HEK293T (cell line): Measurements from ENCODE around the gene ARHGEF19.
A peak's percentile ranks its signal among the peaks of the same experiment; 100 is the strongest.

Source experiments
- CTCF ChIA-PET: fragments of 350-600 bp; formaldehyde crosslinking; extraction: SDS; loops from one replicate; lab custom pipeline; 2021; ENCODE audit warnings: antibody characterized with exemption, inconsistent platforms; lab: Yijun Ruan, JAX
- POLR2A ChIA-PET: fragments of 350-600 bp; formaldehyde crosslinking; extraction: SDS; loops from one replicate; lab custom pipeline; 2020; ENCODE audit warnings: antibody characterized with exemption, inconsistent platforms; lab: Yijun Ruan, JAX
- DNase-seq: peaks from one replicate; pipeline ENCODE4 v3.0.0; 2012; ENCODE audit warnings: mixed read lengths; ENCODE audit errors: extremely low spot score
- ARNT ChIP-seq: fragments of 450-650 bp; IDR thresholded peaks from 2 replicates; pipeline ENCODE4 v1.6.1; 2017; ENCODE audit warnings: mild to moderate bottlenecking
- BHLHE40 ChIP-seq: fragments of 450-650 bp; IDR thresholded peaks from 2 replicates; pipeline ENCODE4 v1.6.1; 2016; ENCODE audit warnings: mild to moderate bottlenecking, moderate library complexity, borderline replicate concordance
- CTBP1 ChIP-seq: fragments of 450-650 bp; IDR thresholded peaks from 2 replicates; pipeline ENCODE4 v1.6.1; 2016; ENCODE audit warnings: borderline replicate concordance
- ELF4 ChIP-seq: fragments of 450-650 bp; IDR thresholded peaks from 2 replicates; pipeline ENCODE4 v1.6.1; 2017; ENCODE audit warnings: antibody characterized with exemption
- FOXA1 ChIP-seq: fragments of 450-650 bp; IDR thresholded peaks from 2 replicates; pipeline ENCODE4 v1.6.1; 2016; ENCODE audit warnings: mild to moderate bottlenecking
- FOXK2 ChIP-seq: fragments of 450-650 bp; IDR thresholded peaks from 2 replicates; pipeline ENCODE4 v1.6.1; 2016; ENCODE audit warnings: mild to moderate bottlenecking
- FOXM1 ChIP-seq: fragments of 450-650 bp; IDR thresholded peaks from 2 replicates; pipeline ENCODE4 v1.6.1; 2017; ENCODE audit warnings: mild to moderate bottlenecking, borderline replicate concordance
- HDGF ChIP-seq: fragments of 450-650 bp; IDR thresholded peaks from 2 replicates; pipeline ENCODE4 v1.6.1; 2017; ENCODE audit warnings: antibody characterized with exemption, borderline replicate concordance
- L3MBTL2 ChIP-seq: fragments of 450-650 bp; conservative IDR thresholded peaks from 2 replicates; pipeline ENCODE4 v1.6.1; 2016; ENCODE audit warnings: mild to moderate bottlenecking
- LEF1 ChIP-seq: fragments of 450-650 bp; IDR thresholded peaks from 2 replicates; pipeline ENCODE4 v1.6.1; 2017; ENCODE audit warnings: mild to moderate bottlenecking, borderline replicate concordance
- NFRKB ChIP-seq: fragments of 450-650 bp; IDR thresholded peaks from 2 replicates; pipeline ENCODE4 v1.6.1; 2016; ENCODE audit warnings: mild to moderate bottlenecking, moderate library complexity
- SP1 ChIP-seq: fragments of 450-650 bp; IDR thresholded peaks from 2 replicates; pipeline ENCODE4 v1.6.1; 2017
- SUZ12 ChIP-seq: fragments of 450-650 bp; IDR thresholded peaks from 2 replicates; pipeline ENCODE4 v1.6.1; 2016; ENCODE audit warnings: mild to moderate bottlenecking
- TARDBP ChIP-seq: fragments of 450-650 bp; IDR thresholded peaks from 2 replicates; pipeline ENCODE4 v1.6.1; 2016
- ZNF384 ChIP-seq: fragments of 450-650 bp; IDR thresholded peaks from 2 replicates; pipeline ENCODE4 v1.6.1; 2016
- TF ChIP-seq, protein P1 (sequence below): fragments of 450-650 bp; IDR thresholded peaks from 2 replicates; pipeline ENCODE4 v1.6.1; 2016

Gene ARHGEF19

DNA sequence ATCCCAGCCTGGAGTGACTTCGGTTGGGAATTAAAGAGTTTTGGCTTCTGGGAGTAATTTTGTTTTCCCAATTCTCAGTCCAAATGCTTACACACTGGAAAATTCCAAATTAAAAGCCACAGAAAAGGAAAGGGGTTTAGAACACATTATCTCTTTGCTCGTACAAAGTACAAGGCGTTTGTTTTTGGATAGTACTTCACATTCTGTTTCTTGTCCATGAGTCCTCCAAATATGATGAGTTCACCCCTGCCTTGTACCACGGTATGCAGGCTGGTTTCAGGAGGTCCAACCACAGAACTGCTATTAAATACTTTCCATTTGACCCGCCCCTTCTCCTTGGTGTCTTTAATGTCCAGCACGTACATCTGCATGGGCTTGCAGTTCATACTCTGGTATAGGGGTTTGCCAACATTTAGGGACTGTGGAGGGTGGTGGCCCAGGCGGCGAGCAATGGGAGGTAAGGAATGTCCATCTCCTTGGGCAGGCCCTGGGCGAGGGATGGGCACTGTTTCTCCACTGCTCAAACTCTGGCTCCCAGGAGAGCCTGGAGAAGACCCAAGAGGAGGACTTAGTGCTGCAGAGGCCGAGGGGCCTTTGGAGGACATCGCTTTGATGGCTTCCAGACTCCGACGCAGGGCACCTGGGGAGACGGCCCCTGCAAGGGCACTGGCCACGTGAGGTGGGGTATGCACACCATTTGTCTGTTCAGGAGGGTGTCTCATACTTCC lies 38.2 kb upstream of the ARHGEF19 start:
- no peak for TF ChIP-seq FOXA1
- TF ChIP-seq FOXK2: no peak
- no peak for TF ChIP-seq NFRKB
- TF ChIP-seq SUZ12: no peak
- no peak for TF ChIP-seq ELF4
- no peak for TF ChIP-seq ZNF384
- TF ChIP-seq CTBP1: no peak
- no peak for TF ChIP-seq ARNT
- no peak for TF ChIP-seq HDGF
- TF ChIP-seq, protein P1, sequence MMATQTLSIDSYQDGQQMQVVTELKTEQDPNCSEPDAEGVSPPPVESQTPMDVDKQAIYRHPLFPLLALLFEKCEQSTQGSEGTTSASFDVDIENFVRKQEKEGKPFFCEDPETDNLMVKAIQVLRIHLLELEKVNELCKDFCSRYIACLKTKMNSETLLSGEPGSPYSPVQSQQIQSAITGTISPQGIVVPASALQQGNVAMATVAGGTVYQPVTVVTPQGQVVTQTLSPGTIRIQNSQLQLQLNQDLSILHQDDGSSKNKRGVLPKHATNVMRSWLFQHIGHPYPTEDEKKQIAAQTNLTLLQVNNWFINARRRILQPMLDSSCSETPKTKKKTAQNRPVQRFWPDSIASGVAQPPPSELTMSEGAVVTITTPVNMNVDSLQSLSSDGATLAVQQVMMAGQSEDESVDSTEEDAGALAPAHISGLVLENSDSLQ: no peak
- TF ChIP-seq LEF1: no peak
- CTCF ChIA-PET: interaction anchor here (0.7 kb wide), 1 partner anchor 10 kb away, joined by 3 read pairs; no protein-coding TSS in a partner anchor
- POLR2A ChIA-PET: interaction anchor here (1.0 kb wide), 1 partner anchor 172 kb away, joined by 3 read pairs; no protein-coding TSS in a partner anchor
- DNase-seq: no peak

DNA sequence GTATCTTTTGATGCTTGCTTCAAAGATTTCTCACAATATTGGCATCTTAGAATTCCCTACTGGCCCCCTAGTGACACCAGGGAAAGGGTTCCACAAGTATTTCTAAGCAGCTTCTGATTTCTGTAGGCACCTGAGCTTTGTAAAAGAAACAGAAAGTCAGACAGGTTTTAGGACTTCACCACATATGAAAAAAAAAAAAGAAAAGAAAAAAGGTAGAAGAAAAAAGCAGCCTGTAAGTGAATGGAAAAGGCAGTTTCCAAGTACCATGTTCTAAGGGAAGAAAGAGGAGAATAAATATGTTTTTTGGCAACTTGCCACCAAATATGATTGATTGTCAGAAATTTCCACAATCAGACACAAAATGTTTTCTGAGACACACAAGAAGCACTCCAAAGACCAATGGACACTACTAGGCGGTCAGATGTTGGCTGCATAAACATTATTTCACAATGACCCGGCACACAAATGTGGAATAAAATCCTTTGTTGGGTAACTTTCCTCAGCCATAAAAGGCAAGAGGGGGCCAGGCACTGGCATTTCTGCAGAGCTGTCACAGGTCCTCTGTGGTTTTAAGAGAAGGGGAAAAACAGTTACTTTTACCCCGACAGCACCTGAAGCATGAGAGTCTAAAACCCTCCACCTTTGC lies 37.3 kb upstream of the ARHGEF19 start:
- ChIA-PET CTCF (interaction anchor here (1.8 kb wide), 1 partner anchor 177 kb away, joined by 5 read pairs; the partner anchor contains the start of gene FAM131C), POLR2A (interaction anchor here (2.1 kb wide), 1 partner anchor 113 kb away, joined by 7 read pairs; no protein-coding TSS in a partner anchor)
- DNase-seq: no peak
- no peak for TF ChIP-seq HDGF
- TF ChIP-seq NFRKB: no peak

DNA sequence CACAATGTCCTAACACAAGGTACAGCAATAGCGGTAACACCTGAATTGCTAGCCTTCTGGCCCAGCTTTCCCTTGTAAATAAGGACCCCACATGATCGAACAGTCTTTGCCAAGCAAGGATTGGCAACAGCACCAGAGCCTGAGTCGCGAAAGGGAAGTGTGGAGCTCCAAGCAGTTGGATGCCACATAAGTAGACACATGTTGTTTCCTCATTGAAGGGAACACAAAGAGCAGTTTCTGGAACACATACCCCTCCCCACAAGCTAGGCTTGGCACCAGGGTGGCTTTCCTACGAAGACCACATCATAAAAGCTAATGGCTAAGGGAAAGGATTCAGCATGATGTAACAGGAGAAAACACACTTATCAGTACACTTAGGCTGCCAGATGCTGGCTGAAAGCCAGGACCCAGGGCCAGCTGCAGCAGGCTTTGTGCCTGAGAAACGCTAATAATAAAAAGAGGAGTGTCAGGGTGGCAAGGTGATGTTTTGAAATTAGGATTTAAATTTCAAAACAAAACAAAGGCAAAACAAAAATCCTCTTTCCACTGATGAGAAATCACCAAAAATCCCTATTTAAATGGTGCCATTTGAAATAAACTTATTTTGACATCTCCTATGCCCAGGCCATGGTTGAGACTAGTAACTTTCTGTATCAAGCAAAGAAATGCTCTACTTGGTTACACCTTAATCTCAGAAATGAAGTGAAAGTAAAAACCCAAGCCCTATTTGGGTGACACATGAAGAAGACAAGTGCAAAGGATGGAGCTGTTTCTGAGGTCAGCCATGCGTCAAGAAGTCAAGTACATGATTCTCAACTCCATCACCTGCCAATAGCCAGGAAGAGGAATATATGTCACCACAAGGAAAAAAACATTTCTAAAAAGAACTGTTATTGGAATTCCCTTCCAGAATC lies 36.4 kb upstream of the ARHGEF19 start:
- TF ChIP-seq NFRKB: no peak
- no peak for TF ChIP-seq LEF1
- TF ChIP-seq FOXA1: no peak
- TF ChIP-seq ARNT: no peak
- no peak for TF ChIP-seq FOXK2
- TF ChIP-seq FOXM1: no peak
- TF ChIP-seq SP1: no peak
- no peak for TF ChIP-seq ZNF384
- TF ChIP-seq HDGF: no peak
- peak; percentile 33 for DNase-seq
- CTCF ChIA-PET: interaction anchor here (0.6 to 1.8 kb wide), 4 partner anchors 42 to 176 kb away, joined by 3 to 7 read pairs (median 6); partner anchors contain the start of gene FAM131C
- POLR2A ChIA-PET: interaction anchor here (1.2 to 2.1 kb wide), 3 partner anchors 10 to 114 kb away, joined by 4 to 7 read pairs (median 5); partner anchors contain the start of gene CPLANE2

DNA sequence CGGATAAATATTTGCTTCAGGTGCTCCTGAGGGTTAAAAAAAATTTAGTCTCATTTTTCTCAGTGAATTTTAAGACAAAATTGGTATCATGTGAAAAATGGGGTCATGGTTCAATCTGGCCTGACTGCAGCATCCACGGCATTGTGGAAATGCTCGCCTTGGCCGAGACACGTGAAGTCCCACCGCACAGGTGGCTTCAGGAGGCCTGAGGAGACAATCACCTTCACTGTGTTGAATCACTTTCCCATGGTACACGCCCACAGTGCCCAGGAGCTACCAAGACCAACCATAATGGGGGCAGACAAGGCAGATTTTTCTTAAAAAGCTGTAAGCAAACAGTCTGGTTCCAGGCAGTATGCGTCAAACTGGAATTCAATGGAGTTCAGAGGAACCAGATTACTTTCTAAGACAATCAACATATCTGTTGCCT lies 35.6 kb upstream of the ARHGEF19 start:
- CTCF ChIA-PET: interaction anchor here (0.7 to 1.8 kb wide), 4 partner anchors 41 to 175 kb away, joined by 3 to 7 read pairs (median 4); partner anchors contain the start of gene FAM131C
- TF ChIP-seq L3MBTL2 (no peak), BHLHE40 (no peak), TARDBP (no peak), LEF1 (no peak), CTBP1 (no peak), FOXA1 (no peak), NFRKB (no peak), HDGF (no peak), ARNT (no peak), SUZ12 (no peak), FOXM1 (no peak), FOXK2 (no peak), ELF4 (no peak), ZNF384 (no peak), SP1 (no peak)
- TF ChIP-seq, protein P1: no peak
- POLR2A ChIA-PET: interaction anchor here (1.2 to 2.1 kb wide), 3 partner anchors 9 to 115 kb away, joined by 4 to 7 read pairs (median 5); partner anchors contain the start of gene CPLANE2
- no peak for DNase-seq

DNA sequence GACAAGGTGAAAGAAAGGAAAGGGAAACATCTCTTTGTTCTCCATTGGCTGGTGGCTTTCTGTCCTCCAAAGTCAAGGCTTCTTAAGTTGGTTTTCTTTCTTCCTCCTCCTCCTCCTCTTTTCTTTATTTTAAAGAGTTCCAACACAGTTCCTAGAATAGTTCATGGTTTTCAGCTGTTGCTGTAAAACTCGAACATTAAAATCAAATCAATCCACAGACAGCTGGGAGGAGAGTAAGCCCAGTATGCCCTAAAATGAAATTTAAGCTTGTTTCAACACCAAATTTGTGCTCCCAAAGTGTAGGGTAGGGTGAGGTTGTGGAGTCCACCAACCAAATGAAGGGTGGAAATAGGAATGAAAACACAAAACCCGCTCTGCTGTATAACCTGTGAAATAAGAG lies 35.0 kb upstream of the ARHGEF19 start:
- POLR2A ChIA-PET: interaction anchor here (1.6 kb wide), 1 partner anchor 11 kb away, joined by 5 read pairs; the partner anchor contains the start of gene CPLANE2
- no peak for DNase-seq
- CTCF ChIA-PET: interaction anchor here (0.7 to 1.4 kb wide), 3 partner anchors 41 to 75 kb away, joined by 3 to 7 read pairs (median 3); no protein-coding TSS in a partner anchor
- TF ChIP-seq HDGF (no peak), SUZ12 (no peak), FOXM1 (no peak), ARNT (no peak), LEF1 (no peak), BHLHE40 (no peak), SP1 (no peak), CTBP1 (no peak), ELF4 (no peak), FOXK2 (no peak), NFRKB (no peak), TARDBP (no peak), ZNF384 (no peak), L3MBTL2 (no peak), FOXA1 (no peak)
- TF ChIP-seq, protein P1: no peak
